Osteoblast (primary cell): ENCODE results near the gene GOT1. TPM values are rescaled to one million over a fixed set of nuclear protein-coding genes. Genes with fewer than 3 reads are reported as not detected.

Experiments used
- DNase-seq: peaks from one replicate; pipeline ENCODE4 v3.0.0; 2011; ENCODE audit warnings: low spot score, mixed read lengths; ENCODE audit not compliant: insufficient read length; ENCODE audit errors: missing footprints
- H2AFZ ChIP-seq: 2 replicates; pipeline ENCODE4 v1.6.0; 2011; ENCODE audit warnings: mild to moderate bottlenecking, low read length
- H3K27ac ChIP-seq: 2 replicates; pipeline ENCODE4 v1.5.1; 2011; ENCODE audit warnings: mild to moderate bottlenecking, low read depth, low read length, moderate library complexity
- H3K27me3 ChIP-seq: 2 replicates; pipeline ENCODE4 v1.6.0; 2012; ENCODE audit warnings: mild to moderate bottlenecking, control low read depth, inconsistent platforms, low read length, moderate library complexity; ENCODE audit not compliant: insufficient read depth
- H3K36me3 ChIP-seq: 2 replicates; pipeline ENCODE4 v1.5.1; 2011; ENCODE audit warnings: mild to moderate bottlenecking, low read length, control low read depth, moderate library complexity; ENCODE audit not compliant: insufficient read depth
- H3K4me1 ChIP-seq: 2 replicates; pipeline ENCODE4 v1.5.1; 2011; ENCODE audit warnings: mild to moderate bottlenecking, low read length, control low read depth, moderate library complexity; ENCODE audit not compliant: insufficient read depth
- H3K4me2 ChIP-seq: 2 replicates; pipeline ENCODE4 v1.6.0; 2011; ENCODE audit warnings: mild to moderate bottlenecking, low read length; ENCODE audit not compliant: insufficient read depth
- H3K4me3 ChIP-seq: fragments of 200-600 bp; sonication (generic); 3 replicates; pipeline ENCODE4 v1.5.1; 2012; ENCODE audit warnings: mild to moderate bottlenecking, low read length, inconsistent platforms; ENCODE audit not compliant: insufficient read depth
- H3K79me2 ChIP-seq: 2 replicates; pipeline ENCODE4 v1.6.0; 2012; ENCODE audit warnings: mild to moderate bottlenecking, low read length, control low read depth, inconsistent platforms; ENCODE audit not compliant: insufficient read depth
- H3K9me3 ChIP-seq: 2 replicates; pipeline ENCODE4 v1.5.1; 2011; ENCODE audit warnings: low read depth, low read length, control low read depth
- H4K20me1 ChIP-seq: 2 replicates; pipeline ENCODE4 v1.6.0; 2012; ENCODE audit warnings: mild to moderate bottlenecking, low read length, control low read depth; ENCODE audit not compliant: insufficient read depth
- total RNA-seq: library from RNA; depleted of rRNA; stranded (reverse); fragments of >200 nt; gene quantifications from 2 replicates; pipeline ENCODE4 v1.2.3, GENCODE V29; 2012
- TF ChIP-seq, protein P1 (sequence below): IDR thresholded peaks from 2 replicates; pipeline ENCODE4 v1.5.1; 2011; ENCODE audit warnings: mild to moderate bottlenecking, low read depth, low read length, moderate library complexity; ENCODE audit errors: extremely low read depth

GOT1 gene
- total RNA-seq, 1 donor, result 42.7 TPM

DNA sequence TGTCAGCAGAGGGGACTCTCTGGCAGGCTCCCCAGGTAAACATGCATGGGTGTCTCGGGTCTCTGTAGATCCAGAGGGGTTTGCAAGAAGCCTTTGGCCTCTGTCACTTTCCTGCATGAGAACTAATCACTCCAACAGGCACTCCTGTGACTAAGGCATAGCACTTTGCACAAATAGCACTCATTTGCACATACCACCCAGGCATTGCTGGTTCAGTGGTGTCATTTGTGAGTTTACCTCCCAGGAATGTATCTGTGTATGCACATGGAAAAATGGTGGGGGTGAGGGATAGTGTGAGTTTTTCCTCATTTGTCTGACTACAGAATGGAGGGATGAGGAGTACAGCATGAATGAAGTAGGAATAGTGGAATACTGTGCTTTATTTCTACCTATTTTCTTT is 61.8 kb downstream of the GOT1 start:
- Histone ChIP-seq H3K36me3 (no peaks in the 10 kb centered on the region), H3K4me1 (peaks cover 24% of the 10 kb centered on the region), H3K27ac (peak overlapping the region; percentile 49), H2AFZ (no peak overlapping the region), H3K79me2 (no peaks in the 10 kb centered on the region), H3K4me3 (no peak overlapping the region), H3K9me3 (no peaks in the 10 kb centered on the region), H4K20me1 (no peaks in the 10 kb centered on the region), H3K4me2 (peak overlapping the region; percentile 50), H3K27me3 (no peaks in the 10 kb centered on the region)
- no peak for DNase-seq
- TF ChIP-seq, protein P1, sequence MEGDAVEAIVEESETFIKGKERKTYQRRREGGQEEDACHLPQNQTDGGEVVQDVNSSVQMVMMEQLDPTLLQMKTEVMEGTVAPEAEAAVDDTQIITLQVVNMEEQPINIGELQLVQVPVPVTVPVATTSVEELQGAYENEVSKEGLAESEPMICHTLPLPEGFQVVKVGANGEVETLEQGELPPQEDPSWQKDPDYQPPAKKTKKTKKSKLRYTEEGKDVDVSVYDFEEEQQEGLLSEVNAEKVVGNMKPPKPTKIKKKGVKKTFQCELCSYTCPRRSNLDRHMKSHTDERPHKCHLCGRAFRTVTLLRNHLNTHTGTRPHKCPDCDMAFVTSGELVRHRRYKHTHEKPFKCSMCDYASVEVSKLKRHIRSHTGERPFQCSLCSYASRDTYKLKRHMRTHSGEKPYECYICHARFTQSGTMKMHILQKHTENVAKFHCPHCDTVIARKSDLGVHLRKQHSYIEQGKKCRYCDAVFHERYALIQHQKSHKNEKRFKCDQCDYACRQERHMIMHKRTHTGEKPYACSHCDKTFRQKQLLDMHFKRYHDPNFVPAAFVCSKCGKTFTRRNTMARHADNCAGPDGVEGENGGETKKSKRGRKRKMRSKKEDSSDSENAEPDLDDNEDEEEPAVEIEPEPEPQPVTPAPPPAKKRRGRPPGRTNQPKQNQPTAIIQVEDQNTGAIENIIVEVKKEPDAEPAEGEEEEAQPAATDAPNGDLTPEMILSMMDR, result no peak

DNA sequence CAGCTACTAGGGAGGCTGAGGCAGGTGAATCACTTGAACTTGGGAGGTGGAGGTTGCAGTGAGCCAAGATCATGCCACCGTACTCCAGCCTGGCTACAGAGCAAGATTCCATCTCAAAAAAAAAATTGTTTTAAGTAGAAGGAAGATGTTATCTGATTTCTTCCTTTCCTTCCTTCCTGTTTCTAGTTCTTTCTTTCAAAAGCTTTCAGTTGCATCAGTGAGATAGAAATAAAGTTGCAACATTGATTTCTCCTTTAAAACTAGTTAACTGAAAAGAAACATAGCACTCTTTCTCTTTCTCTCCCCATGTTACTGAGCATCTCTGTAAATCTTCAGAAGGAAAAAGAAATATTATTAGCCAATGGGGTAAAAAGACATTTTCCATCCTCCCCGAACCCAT is 63.8 kb downstream of the GOT1 start:
- Histone ChIP-seq H3K9me3 (no peaks in the 10 kb centered on the region), H3K4me1 (peaks cover 17% of the 10 kb centered on the region)

DNA sequence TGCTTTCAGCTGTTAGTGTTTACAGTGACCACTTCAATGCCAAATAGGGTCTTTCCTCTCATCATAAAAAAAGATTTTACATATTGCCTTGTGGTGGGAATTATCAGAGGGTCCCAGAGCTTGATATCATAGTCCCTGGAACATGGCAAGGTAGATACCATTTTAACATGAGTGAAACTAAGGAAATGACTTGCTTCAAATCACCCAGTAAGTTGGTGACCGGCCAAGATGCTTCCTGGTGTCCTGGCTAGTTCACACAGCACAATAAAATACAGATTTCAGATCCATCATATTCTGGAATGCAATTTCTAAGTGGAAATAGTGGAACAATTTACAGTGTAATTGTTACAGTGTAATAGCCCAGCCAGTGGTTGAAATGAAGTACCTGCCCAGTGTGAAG is 64.7 kb downstream of the GOT1 start:
- Histone ChIP-seq H4K20me1 (no peaks in the 10 kb centered on the region), H3K79me2 (no peaks in the 10 kb centered on the region), H2AFZ (no peak overlapping the region), H3K9me3 (no peaks in the 10 kb centered on the region), H3K4me3 (no peak overlapping the region), H3K36me3 (no peaks in the 10 kb centered on the region), H3K27me3 (no peaks in the 10 kb centered on the region), H3K4me2 (no peak overlapping the region), H3K27ac (no peak overlapping the region), H3K4me1 (peaks cover 17% of the 10 kb centered on the region)
- TF ChIP-seq, protein P1, result no peak
- DNase-seq, result no peak

More for the DNA sequence above, 63.8 kb downstream of the GOT1 start:
- Histone ChIP-seq H2AFZ (no peak overlapping the region), H3K27me3 (no peaks in the 10 kb centered on the region), H3K27ac (no peak overlapping the region), H3K79me2 (no peaks in the 10 kb centered on the region), H3K4me2 (no peak overlapping the region), H3K4me3 (no peak overlapping the region), H3K36me3 (no peaks in the 10 kb centered on the region), H4K20me1 (no peaks in the 10 kb centered on the region)
- TF ChIP-seq, protein P1, result no peak
- DNase-seq, result no peak

DNA sequence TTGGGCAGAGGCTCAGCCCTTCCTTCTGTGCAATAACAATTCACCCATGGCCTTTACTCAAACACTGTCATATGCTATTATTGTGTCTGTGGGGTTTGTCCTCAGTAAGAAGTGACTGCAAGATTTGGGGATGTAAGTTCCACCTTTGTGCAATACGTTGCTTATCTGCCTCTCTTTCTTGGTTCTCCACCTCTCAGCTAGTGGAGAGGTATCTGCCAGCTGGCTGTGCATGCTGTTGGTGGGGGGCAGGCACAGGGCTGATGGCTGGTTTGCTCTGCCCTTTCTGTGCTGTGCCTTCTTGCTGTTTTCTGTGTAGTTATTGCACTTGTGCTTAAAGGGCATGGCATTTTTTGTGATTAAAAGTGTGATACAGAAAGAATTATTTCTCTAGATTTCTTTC is 65.1 kb downstream of the GOT1 start:
- no peaks in the 10 kb centered on the region for H3K79me2 ChIP-seq
- no peak overlapping the region for H2AFZ ChIP-seq
- H3K27ac ChIP-seq, result no peak overlapping the region
- no peak overlapping the region for H3K4me2 ChIP-seq
- no peaks in the 10 kb centered on the region for H3K9me3 ChIP-seq
- no peak for DNase-seq
- TF ChIP-seq, protein P1, result no peak
- H3K4me3 ChIP-seq, result no peak overlapping the region
- peaks cover 17% of the 10 kb centered on the region for H3K4me1 ChIP-seq
- no peaks in the 10 kb centered on the region for H3K27me3 ChIP-seq
- H3K36me3 ChIP-seq, result no peaks in the 10 kb centered on the region
- no peaks in the 10 kb centered on the region for H4K20me1 ChIP-seq
